Loucy (cell line): Measurements from ENCODE around the gene MYCL.
A peak's percentile ranks its signal among the peaks of the same experiment; 100 is the strongest.

Source experiments
- H2AFZ ChIP-seq: fragments of 200-600 bp; sonication (generic); 2 replicates; pipeline ENCODE4 v1.6.0; 2016; ENCODE audit warnings: antibody characterized with exemption, mild to moderate bottlenecking, low read length, moderate library complexity
- H3F3A ChIP-seq: fragments of 200-600 bp; 2 replicates; pipeline ENCODE4 v1.6.0; 2016; ENCODE audit warnings: antibody characterized with exemption, low read depth, mild to moderate bottlenecking
- H3K27me3 ChIP-seq: fragments of 200-600 bp; sonication (generic); 2 replicates; pipeline ENCODE4 v1.6.1; 2014; ENCODE audit warnings: low read length, mild to moderate bottlenecking; ENCODE audit not compliant: insufficient read depth, poor library complexity, severe bottlenecking
- H3K36me3 ChIP-seq: fragments of 200-600 bp; sonication (generic); 2 replicates; pipeline ENCODE4 v1.6.1; 2016; ENCODE audit warnings: low read length; ENCODE audit not compliant: insufficient read depth
- H3K4me1 ChIP-seq: fragments of 200-600 bp; sonication (generic); 2 replicates; pipeline ENCODE4 v1.5.1; 2014; ENCODE audit warnings: low read length, mild to moderate bottlenecking; ENCODE audit not compliant: insufficient read depth, poor library complexity, severe bottlenecking
- H3K4me2 ChIP-seq: fragments of 200-600 bp; sonication (generic); 2 replicates; pipeline ENCODE4 v1.6.0; 2014; ENCODE audit warnings: antibody characterized with exemption, low read length, low read depth, mild to moderate bottlenecking; ENCODE audit not compliant: poor library complexity, severe bottlenecking
- H3K4me3 ChIP-seq: fragments of 200-600 bp; sonication (generic); 2 replicates; pipeline ENCODE4 v1.5.1; 2014; ENCODE audit warnings: low read length, mild to moderate bottlenecking, mixed read lengths; ENCODE audit not compliant: poor library complexity, severe bottlenecking
- H3K79me2 ChIP-seq: fragments of 200-600 bp; sonication (generic); 2 replicates; pipeline ENCODE4 v1.6.1; 2014; ENCODE audit warnings: low read length; ENCODE audit not compliant: insufficient read depth
- H3K9ac ChIP-seq: fragments of 200-600 bp; sonication (generic); 2 replicates; pipeline ENCODE4 v1.6.0; 2014; ENCODE audit warnings: mild to moderate bottlenecking, low read depth, low read length, moderate library complexity; ENCODE audit not compliant: poor library complexity, severe bottlenecking
- H3K9me2 ChIP-seq: fragments of 200-600 bp; sonication (generic); replicated peaks from 2 replicates; pipeline ENCODE4 v1.6.1; 2016; ENCODE audit warnings: low read depth, low read length, mixed read lengths
- H3K9me3 ChIP-seq: fragments of 200-600 bp; sonication (generic); 2 replicates; pipeline ENCODE4 v1.6.1; 2014; ENCODE audit warnings: mild to moderate bottlenecking, antibody characterized with exemption, low read length, low read depth; ENCODE audit not compliant: insufficient read depth
- H4K20me1 ChIP-seq: fragments of 200-600 bp; sonication (generic); 2 replicates; pipeline ENCODE4 v1.6.0; 2014; ENCODE audit warnings: antibody characterized with exemption, low read length, mild to moderate bottlenecking; ENCODE audit not compliant: insufficient read depth, poor library complexity, severe bottlenecking
- EZH2phosphoT487 ChIP-seq: fragments of 200-600 bp; IDR thresholded peaks from 2 replicates; pipeline ENCODE4 v1.6.1; 2018; ENCODE audit warnings: antibody characterized with exemption, mild to moderate bottlenecking, moderate library complexity, borderline replicate concordance
- TF ChIP-seq, protein P1 (sequence below): fragments of 200-600 bp; sonication (generic); conservative IDR thresholded peaks from 2 replicates; pipeline ENCODE4 v1.5.1; 2014; ENCODE audit warnings: mild to moderate bottlenecking, antibody characterized with exemption, low read length

MYCL gene

DNA sequence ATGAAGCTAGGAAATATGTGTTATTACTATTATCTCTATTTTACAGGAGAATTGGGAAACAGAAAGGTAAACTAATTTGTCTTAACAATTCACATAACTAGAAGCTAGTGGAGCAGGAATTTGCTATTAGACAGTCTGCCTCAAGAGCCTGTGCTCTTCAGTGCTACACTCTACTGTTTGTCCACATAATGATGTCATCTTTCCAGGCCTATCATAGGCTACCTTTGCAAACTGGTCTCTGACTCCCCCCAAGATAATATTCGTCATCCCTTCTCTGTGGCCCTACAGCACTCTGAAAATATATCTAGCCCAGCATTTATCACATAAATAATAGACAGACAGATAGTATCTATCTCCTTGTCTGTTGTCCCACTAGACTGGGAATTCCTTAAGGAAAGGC lies 52.5 kb downstream of the MYCL start:
- Histone ChIP-seq H4K20me1 (no peaks in the 10 kb centered on the region), H3F3A (peaks cover 5% of the 10 kb centered on the region; the same call in 1 of the 2 replicates), H3K9me2 (no peaks in the 10 kb centered on the region), H3K4me3 (no peak overlapping the region), H3K9me3 (no peaks in the 10 kb centered on the region), H2AFZ (no peak overlapping the region), H3K4me1 (peaks cover 26% of the 10 kb centered on the region), H3K79me2 (peaks cover under 1% of the 10 kb centered on the region; the same call in 1 of the 2 replicates), H3K27me3 (no peaks in the 10 kb centered on the region), H3K9ac (no peak overlapping the region), H3K36me3 (peaks cover 58% of the 10 kb centered on the region), H3K4me2 (no peak overlapping the region)
- no peak for TF ChIP-seq EZH2phosphoT487
- TF ChIP-seq, protein P1, sequence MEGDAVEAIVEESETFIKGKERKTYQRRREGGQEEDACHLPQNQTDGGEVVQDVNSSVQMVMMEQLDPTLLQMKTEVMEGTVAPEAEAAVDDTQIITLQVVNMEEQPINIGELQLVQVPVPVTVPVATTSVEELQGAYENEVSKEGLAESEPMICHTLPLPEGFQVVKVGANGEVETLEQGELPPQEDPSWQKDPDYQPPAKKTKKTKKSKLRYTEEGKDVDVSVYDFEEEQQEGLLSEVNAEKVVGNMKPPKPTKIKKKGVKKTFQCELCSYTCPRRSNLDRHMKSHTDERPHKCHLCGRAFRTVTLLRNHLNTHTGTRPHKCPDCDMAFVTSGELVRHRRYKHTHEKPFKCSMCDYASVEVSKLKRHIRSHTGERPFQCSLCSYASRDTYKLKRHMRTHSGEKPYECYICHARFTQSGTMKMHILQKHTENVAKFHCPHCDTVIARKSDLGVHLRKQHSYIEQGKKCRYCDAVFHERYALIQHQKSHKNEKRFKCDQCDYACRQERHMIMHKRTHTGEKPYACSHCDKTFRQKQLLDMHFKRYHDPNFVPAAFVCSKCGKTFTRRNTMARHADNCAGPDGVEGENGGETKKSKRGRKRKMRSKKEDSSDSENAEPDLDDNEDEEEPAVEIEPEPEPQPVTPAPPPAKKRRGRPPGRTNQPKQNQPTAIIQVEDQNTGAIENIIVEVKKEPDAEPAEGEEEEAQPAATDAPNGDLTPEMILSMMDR, result no peak

DNA sequence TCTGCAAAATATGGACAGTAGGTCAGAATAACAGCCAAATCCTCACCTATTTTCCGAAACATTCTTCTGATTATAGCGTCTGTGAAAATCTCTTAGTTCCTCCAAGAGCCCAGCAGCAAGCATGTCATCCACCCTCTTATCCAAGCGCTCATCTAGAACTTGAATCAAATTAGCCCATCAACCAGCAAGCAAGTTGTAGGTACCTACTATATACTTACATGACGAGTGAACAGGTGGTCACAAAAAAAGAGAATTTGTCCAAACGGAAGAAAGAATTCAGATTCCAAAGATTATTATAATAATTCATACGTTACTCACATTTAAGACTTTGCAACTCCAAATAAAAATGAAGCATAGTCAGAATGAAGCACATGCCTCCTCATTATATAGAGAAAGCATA lies 53.8 kb downstream of the MYCL start:
- Histone ChIP-seq H4K20me1 (no peaks in the 10 kb centered on the region), H3K9me2 (no peaks in the 10 kb centered on the region), H3F3A (peaks cover 5% of the 10 kb centered on the region; the same call in 1 of the 2 replicates), H3K79me2 (no peaks in the 10 kb centered on the region), H3K27me3 (no peaks in the 10 kb centered on the region), H3K4me2 (no peak overlapping the region), H3K9me3 (no peaks in the 10 kb centered on the region), H3K4me1 (peaks cover 39% of the 10 kb centered on the region), H2AFZ (no peak overlapping the region), H3K9ac (no peak overlapping the region), H3K4me3 (no peak overlapping the region), H3K36me3 (peaks cover 63% of the 10 kb centered on the region; the same call in 1 of the 2 replicates)
- TF ChIP-seq, protein P1, result no peak
- no peak for TF ChIP-seq EZH2phosphoT487

DNA sequence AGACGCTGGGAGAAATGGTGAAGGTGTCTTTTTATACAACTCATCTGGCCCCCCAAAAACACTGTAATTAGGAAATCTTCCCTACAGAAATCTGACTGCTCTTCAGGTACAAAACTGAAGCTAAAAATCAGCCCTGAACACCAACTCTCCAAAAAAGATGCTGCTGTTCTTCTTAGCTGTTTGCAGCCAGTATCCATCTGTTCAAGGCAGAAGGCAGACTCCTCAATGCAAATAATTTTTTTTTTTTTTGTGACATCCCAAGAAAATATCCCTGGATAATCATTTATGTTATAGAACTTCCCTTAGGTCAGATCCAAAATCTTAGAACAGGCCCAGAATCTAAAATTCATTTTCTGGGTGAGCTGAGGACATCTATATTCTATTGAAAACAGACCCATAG lies 54.9 kb downstream of the MYCL start:
- H3F3A ChIP-seq, result peaks cover 5% of the 10 kb centered on the region; the same call in 1 of the 2 replicates
- no peaks in the 10 kb centered on the region for H4K20me1 ChIP-seq
- peaks cover 65% of the 10 kb centered on the region; the same call in 1 of the 2 replicates for H3K36me3 ChIP-seq
- no peak overlapping the region for H3K9ac ChIP-seq
- H3K9me3 ChIP-seq, result no peaks in the 10 kb centered on the region
- no peak for TF ChIP-seq EZH2phosphoT487
- TF ChIP-seq, protein P1, result no peak
- H2AFZ ChIP-seq, result no peak overlapping the region
- H3K4me3 ChIP-seq, result no peak overlapping the region
- no peaks in the 10 kb centered on the region for H3K27me3 ChIP-seq
- peaks cover 41% of the 10 kb centered on the region for H3K4me1 ChIP-seq
- peak overlapping the region; percentile 69 for H3K4me2 ChIP-seq
- H3K79me2 ChIP-seq, result no peaks in the 10 kb centered on the region
- H3K9me2 ChIP-seq, result no peaks in the 10 kb centered on the region
